Stimulated activated CD8-positive, alpha-beta memory T cell treated with anti-CD3 and anti-CD28 coated beads, Interleukin-4, amount 100 ng/mL, for 48 hours (primary cell): Measurements from ENCODE around the gene FGFR4.

Experiments used
- DNase-seq: peaks from one replicate; pipeline ENCODE4 v3.0.0-alpha.2; 2020

Gene FGFR4

GRCh38 chr5:177133096-177133852 is 46.6 kb downstream of the FGFR4 start, which contains the start of gene NSD1:
Gene NSD1 (plus strand): TSS chr5:177133773. CDS start chr5:177135104, 1,331 bp downstream.
- peak; percentile 93 for DNase-seq

GRCh38 chr5:177133853-177134696 is 47.4 kb downstream of the FGFR4 start:
- DNase-seq, result peak; percentile 59

GRCh38 chr5:177134697-177135225 is 48.0 kb downstream of the FGFR4 start:
- DNase-seq, result peak; percentile 30

GRCh38 chr5:177140312-177140711 is 53.6 kb downstream of the FGFR4 start:
- no peak for DNase-seq

- no peak for DNase-seq
Measured at GRCh38 chr5:177141496-177141895, 54.8 kb downstream of the FGFR4 start.

- no peak for DNase-seq
Measured at GRCh38 chr5:177142098-177142611, 55.4 kb downstream of the FGFR4 start.

- DNase-seq, result no peak
Measured at GRCh38 chr5:177142778-177143177, 56.1 kb downstream of the FGFR4 start.

- DNase-seq, result no peak
Measured at GRCh38 chr5:177146891-177147638, 60.4 kb downstream of the FGFR4 start.
